Stimulated activated CD4-positive, alpha-beta T cell treated with anti-CD3 and anti-CD28 coated beads, Interleukin-2, amount 100 ng/mL, for 24 hours (primary cell): Measurements from ENCODE around the gene FBXO28.
"Not testable (repeated sequence)": the region's sequence is repeated elsewhere in the genome, so short reads cannot be mapped to it uniquely, and the experiment has no call there.

Experiments used
- DNase-seq, 2 donors: peaks; one replicate each; pipeline ENCODE4 v3.0.0-alpha.2; 2020

The FBXO28 gene

GRCh38 chr1:224192082-224192788 is 78.3 kb downstream of the FBXO28 start:
- DNase-seq = no peak

- no peak for DNase-seq
Observed at GRCh38 chr1:224193319-224193966, 79.5 kb downstream of the FBXO28 start.

- DNase-seq = no peak
Observed at GRCh38 chr1:224196813-224197600, 83.1 kb downstream of the FBXO28 start.

- no peak for DNase-seq
Observed at GRCh38 chr1:224198572-224198971, 84.7 kb downstream of the FBXO28 start.

GRCh38 chr1:224199679-224200078 is 85.8 kb downstream of the FBXO28 start:
- no peak for DNase-seq

- DNase-seq = no peak
Observed at GRCh38 chr1:224201383-224201782, 87.5 kb downstream of the FBXO28 start.

GRCh38 chr1:224201853-224202252 is 87.9 kb downstream of the FBXO28 start:
- DNase-seq = no peak

GRCh38 chr1:224203243-224204016 is 89.5 kb downstream of the FBXO28 start:
- no peak for DNase-seq

- peak; percentile 29 to 48 for DNase-seq
Observed at GRCh38 chr1:224205438-224205840, 91.5 kb downstream of the FBXO28 start.

GRCh38 chr1:224205931-224206538 is 92.1 kb downstream of the FBXO28 start:
- DNase-seq = not testable (repeated sequence)

GRCh38 chr1:224211206-224211962 is 97.5 kb downstream of the FBXO28 start:
- no peak for DNase-seq
